GM21723 (cell line): ENCODE measurements around the gene HMGCR.
A peak's percentile ranks its signal among the peaks of the same experiment; 100 is the strongest.

Source experiments
- ATAC-seq: cut with Tn5 transposase; IDR thresholded peaks from one replicate; pipeline ENCODE4 v1.9.1; 2021; ENCODE audit warnings: mild to moderate bottlenecking, moderate library complexity; ENCODE audit not compliant: unreplicated experiment

Gene HMGCR

DNA sequence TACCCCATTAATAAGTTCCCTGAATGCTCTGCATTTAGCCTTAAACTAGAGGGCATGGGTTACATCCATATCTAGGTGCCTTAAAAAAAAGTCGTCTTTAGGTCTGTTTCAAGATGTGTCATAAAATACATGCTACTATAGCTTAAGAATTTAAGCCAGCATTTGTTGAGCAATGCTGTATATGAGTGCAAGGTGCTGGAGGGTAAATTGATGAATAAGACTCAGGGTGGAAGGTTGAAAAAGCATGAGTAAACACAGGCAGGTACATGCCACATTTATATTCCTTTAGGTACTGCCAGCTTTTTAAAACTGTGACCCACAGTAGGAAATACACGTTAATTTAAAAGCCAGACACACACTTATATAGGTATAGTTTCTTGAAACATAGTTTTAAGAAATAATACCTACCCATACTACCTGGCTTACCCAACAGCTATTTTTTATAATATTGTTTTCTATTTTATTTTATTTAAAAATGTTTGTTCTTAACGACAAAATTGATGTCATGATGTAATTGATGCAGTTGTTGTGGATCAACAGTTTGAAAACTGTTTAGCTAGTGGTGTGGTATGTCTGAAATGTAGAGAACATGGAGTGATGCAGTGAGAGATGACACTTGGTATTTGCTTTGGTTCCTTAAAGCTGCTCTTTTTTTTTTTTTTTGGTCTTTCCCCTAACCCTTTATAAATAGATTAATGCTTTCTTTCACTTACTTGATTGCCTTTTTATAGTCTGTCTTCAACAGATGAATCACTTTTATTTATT is 3.9 kb downstream of the HMGCR start:
- ATAC-seq, result no peak

DNA sequence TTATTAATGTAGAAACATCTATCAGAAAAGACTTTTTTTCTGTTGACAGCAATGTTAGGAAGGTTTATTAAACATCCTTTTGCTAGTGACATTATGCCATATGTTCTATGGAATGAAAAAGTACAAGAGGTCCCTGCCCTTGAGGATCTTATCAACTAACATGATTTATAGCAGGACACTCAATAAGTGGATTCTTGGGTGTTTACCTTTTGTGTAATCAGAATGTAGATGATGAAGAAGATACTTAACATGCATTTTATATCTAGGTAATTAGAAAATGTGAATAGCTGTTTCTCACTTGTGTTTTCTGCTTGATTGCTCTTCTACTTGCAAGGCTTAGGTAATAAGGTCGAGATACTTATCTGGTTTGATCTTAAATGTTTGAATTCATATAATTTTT is 4.9 kb downstream of the HMGCR start:
- ATAC-seq, result no peak

DNA sequence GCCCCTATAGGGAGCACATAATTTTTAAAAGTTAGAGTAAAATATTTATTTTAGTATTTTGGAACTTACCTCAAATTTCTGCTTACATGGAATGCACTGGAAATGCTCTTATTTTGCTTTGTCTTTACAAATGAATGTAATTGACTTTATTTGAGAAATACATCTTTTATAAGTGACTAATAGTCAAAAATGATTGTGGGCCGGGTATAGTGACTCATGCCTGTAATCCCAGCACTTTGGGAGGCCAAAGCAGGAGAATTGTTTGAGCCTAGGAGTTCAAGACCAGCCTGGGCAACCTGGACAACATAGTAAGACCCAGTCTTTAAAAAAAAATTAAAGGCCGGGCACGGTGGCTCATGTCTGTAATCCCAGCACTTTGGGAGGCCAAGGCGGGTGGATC is 5.8 kb downstream of the HMGCR start:
- no peak for ATAC-seq

DNA sequence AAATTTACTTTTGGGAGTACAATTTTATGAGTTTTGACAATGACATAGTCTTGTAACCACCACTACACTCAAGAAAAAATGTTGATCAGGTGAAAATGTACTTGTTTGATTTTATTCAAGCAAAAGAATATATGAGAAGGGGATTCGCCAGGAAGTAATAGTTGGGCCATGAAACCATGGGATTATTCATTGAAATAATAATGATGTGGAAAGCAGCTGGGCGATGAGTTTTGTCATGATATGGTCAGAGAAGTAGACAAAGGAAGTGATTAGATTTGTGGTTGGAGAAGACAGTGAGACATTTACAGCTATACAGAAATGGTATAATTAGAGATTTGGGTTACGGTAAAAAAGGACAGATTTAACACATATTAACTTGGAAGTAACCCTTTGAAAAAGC is 11.2 kb downstream of the HMGCR start:
- no peak for ATAC-seq

DNA sequence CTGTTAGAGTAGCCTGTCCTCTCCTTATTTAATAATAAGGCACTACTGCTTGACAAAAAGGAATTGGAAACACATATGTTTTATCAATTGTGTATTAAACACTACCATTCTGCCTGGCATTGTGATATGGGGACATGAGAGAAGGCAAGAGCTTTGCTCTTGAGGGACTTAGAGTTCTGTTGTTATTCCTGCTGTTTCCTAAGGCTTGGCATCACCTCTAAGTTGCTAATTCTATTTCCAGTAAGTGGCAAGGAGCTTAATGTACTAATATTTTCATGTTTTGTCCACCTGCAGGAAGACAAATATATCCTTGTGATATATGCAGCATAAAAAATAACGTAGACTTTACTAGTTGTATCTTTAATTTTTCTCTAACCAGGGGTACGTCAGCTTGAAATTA is 12.6 kb downstream of the HMGCR start:
- no peak for ATAC-seq

DNA sequence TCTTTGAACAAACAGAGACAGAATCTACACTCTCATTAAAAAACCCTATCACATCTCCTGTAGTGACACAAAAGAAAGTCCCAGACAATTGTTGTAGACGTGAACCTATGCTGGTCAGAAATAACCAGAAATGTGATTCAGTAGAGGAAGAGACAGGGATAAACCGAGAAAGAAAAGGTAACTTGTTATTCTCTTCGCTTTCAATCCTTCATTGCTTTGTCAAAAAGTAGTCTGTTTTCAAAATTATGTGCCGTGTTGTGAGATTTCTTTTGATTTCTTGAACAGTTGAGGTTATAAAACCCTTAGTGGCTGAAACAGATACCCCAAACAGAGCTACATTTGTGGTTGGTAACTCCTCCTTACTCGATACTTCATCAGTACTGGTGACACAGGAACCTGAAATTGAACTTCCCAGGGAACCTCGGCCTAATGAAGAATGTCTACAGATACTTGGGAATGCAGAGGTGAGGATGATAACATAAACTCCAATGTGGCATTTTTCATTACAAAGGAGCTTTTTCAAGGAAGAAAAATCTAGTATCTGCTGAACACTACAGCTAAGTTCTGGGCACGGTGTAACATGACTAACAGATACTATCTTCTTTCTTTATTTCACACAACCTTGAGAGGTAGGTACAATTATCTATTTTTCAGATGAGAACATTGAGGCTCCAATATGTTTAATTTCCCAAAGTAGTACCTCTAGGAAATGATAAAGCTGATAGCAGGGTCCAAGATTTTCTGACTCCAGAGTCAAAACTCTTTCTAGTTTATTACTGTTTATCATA is 14.3 kb downstream of the HMGCR start:
- no peak for ATAC-seq

DNA sequence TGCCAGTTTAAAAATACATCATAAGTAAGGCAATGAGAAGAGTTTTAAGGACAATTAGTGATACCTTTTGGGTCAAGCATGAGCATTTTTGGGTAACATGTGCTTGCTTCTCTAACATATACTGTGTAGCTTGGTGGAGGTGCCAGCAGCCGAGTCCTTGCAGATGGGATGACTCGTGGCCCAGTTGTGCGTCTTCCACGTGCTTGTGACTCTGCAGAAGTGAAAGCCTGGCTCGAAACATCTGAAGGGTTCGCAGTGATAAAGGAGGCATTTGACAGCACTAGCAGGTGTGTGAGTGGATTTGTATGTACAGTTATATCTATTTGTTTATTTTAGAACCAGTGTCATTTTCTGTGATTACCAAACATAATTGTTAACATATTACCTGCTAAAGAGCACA is 18.2 kb downstream of the HMGCR start:
- no peak for ATAC-seq

DNA sequence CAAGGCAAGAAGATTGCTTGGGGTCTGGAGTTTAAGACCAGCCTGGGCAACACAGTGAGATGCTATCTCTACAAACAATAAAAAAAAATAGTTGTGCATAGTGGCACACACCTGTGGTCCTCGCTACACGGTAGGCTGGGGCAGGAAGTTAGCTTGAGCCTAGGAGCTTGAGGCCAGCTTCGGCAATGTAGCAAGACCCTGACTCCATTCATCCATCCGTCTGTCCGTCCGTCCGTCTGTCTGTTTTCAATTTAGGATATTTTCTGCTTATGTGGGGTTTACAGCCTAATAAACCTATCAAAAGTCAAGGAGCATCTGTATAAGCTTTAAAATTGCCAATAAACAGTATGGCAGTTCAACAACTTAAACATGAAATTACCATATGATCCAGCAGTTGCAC is 19.7 kb downstream of the HMGCR start:
- no peak for ATAC-seq

DNA sequence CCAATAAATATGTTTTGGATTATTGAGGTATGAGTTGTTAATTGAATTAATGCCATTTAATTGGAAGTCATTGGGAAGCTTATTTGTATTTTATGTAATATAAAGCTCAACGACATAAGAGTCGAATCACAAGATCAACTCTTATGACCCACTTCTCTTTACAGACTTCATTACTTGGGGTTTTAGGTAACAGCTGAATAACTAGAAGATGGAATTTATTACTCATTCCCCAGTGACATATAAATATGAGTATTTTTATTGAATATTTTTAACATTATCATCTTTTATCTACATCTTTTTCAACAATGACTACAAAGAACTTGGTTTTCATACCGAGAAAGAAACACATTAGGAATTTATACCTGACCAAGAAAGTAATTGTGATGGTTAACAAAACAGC is 21.1 kb downstream of the HMGCR start:
- ATAC-seq, result no peak

DNA sequence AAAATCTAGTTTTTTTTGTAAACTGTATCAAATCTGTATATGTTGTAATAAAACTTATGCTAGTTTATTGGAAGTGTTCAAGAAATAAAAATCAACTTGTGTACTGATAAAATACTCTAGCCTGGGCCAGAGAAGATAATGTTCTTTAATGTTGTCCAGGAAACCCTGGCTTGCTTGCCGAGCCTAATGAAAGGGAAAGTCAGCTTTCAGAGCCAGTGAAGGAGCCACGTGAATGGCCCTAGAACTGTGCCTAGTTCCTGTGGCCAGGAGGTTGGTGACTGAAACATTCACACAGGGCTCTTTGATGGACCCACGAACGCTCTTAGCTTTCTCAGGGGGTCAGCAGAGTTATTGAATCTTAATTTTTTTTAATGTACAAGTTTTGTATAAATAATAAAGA is 24.3 kb downstream of the HMGCR start:
- ATAC-seq, result no peak

DNA sequence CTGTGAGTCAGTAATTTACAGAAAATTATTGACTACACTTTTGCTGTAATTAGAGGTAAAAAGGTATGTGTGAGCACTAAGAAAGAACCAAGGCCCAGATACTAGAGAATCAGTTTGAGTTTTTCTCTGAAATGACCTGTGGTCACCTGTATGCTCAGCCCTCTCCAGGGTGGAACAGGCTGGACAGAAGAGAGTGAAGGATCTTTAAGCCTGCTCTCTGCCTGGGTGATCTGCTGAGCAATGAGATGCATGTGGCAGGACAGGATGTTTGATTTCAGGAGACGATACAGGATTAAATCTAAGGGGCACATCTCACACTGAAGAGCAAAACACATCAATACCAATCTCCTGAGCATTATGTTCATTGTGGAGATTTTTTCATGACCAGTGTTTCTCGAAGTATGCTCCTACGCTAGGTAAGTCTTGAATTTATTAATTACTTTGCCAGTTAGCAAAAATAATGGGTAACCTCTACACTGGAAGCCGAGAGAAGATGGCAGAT is 25.5 kb downstream of the HMGCR start:
- ATAC-seq, result no peak

DNA sequence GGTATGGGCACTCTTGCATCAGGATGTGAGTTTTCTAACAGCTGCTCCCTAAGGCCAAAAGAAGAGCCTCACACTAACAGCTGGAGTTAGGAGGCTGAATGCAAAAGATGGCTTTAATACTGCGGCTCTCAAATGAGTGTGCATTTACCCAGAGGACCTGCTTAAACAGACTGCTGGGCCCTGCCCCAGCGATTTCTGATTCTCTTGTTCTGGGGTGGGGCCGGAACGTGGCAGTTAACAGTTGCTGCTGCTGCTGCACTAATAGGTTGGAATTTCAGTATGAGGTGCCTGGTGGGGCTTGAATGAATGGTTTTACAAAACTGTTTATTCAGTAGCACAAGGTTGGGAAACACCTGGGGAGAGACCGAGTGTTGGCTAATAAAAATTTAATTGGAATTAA is 26.1 kb downstream of the HMGCR start:
- no peak for ATAC-seq

DNA sequence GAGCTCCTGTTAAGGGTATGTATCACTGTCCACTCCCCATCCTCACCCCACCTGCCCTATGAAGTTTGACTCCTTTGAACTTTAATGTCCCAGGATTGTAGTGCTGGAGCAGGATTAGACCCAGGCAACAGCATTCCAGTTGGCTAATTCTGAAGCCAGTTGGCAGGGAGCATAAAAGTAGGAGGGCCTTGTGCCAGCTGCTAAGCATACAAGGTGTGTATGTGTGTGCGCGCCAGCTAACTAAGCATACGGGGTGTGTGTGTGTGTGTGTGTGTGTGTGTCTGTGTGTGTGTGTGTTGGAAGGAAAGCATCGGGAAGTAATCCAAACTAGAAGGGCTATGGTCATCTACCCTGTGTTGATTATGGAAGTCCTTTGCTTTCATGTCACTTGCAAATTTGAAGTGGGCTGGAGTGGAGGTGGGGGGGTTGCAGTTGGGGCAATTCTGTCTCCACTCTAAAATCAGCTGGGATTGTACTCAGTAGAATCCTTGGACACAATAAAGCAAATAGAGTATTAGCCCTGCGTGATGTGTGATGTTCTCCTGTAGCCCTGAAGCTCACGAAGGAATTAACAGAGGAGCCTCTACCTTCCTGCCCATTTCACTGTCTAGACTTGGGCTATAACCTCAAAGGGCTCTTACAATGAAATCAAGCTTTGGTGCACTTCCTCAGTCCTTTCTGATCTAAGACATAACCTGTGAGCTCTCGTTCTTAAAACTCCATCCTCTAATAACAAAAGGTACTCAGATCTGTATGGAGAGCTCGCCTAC is 26.9 kb downstream of the HMGCR start:
- no peak for ATAC-seq

DNA sequence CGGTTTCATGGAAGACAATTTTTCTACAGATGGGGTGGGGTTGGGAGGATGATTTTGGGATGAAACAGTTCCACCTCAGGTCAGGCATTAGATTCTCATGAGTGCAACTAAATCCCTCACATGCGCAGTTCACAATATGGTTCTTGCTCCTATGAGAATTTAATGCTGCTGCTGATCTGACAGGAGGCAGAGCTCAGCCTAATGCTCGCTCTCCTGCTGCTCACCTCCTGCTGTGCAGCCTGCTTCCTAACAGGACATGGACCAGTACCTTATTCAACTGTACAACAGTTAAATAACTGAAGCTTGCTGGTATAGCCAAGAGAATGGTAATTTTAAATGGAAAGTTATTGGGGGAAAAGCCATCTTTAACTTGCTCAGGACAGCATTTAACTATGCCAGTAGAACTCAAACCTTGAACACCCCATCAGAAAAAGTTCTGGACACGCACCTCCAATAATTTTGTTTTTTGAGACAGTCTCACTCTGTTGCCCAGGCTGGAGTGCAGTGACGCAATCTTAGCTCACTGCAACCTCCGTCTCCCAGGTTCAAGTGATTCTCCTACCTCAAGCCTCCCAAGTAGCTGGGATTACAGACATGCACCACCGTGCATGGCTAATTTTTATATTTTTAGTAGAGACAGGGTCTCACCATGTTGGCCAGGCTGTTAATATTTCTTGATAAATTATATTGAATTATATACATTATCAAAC is 27.7 kb downstream of the HMGCR start:
- ATAC-seq, result no peak

DNA sequence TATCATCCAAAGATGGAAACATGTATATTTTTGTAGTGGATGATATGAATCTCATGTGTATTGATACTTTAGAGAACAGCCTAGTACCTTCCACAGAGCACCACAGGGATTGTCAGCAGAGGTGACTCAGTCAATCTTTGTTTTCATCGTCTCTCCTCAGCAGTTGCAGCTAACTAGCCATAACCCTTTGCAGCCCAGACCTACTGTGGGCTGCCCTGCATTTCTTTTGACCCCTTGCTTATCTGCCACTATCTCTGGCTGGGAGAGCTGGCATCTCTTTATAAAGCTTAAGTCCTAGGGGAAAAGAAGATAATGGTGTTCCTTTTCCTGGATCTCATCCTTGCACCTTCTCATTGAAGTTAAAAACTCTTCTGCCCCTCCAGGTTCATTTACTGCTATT is 28.7 kb downstream of the HMGCR start:
- no peak for ATAC-seq

DNA sequence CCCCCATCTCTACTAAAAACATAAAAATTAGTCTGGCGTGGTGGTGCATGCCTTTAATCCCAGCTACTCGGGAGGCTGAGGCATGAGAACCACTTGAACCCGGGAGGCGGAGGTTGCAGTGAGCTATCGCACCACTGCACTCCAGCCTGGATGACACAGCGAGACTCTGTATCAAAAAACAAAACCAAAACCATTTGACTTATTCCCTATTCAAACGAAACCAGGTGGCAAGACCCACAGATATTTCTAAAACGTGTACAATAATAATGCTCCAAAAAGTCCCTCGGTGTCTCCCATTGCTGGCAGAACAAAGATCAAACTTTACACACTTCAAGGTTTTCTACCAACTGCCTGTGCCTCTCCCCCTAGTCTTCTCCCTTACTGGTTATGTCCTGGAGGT is 29.8 kb downstream of the HMGCR start:
- ATAC-seq, result peak; percentile 81

DNA sequence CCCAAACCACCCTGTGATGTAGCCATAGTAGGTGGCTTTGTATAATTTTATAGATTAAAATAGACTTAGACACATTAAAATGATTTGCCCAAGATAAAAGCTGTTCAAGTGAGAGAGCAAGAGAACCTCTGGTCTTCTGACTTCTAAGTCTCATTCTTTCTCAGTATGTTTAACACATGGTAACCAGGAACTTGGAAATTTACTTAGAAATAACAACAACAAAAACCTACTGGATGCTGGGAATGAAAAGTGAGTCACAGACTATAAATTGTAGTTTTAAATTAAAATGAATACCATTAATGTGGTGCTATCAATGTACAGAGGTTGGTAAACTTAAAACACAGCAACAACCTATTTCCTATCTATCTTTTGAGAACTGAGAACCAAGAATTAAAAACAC is 30.4 kb downstream of the HMGCR start:
- peak; percentile 4 for ATAC-seq

DNA sequence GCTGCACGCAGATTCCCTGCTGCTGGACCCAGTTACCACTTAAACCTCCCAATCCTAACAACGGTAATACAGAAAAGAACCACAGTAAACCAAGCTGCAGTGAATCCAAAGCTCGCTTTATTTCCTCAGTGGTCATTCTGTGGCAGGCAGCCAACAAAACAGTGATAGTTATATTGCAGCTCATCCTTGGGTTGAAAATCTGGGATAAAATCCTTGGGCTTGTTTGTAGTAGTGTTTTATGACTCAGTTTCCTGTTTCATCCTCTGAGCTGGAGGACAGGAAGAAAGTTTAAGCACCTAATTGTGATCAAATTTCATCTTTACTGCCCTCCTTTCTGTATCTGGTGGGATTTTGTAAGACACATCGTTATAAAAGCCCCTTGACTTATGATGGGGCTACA is 31.4 kb downstream of the HMGCR start:
- no peak for ATAC-seq

DNA sequence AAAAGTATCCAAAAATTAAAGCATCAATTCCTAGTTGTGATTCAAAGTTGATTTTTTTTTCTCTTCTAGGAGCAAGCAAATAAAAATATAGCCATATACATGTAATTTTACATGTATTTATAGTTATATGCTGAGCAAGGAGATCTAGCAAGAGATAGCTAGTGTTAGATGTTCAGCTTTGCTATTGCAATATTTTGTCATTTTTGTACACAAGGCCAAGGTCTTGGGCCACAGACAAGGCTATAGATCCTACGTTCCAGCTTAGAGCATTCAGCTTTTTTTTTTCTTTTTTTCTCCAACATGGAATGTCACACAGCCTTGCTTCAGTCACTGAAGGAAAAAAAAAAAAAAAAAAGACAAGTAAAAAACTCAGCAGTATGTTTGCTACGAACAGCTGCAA is 36.8 kb downstream of the HMGCR start:
- ATAC-seq, result no peak

DNA sequence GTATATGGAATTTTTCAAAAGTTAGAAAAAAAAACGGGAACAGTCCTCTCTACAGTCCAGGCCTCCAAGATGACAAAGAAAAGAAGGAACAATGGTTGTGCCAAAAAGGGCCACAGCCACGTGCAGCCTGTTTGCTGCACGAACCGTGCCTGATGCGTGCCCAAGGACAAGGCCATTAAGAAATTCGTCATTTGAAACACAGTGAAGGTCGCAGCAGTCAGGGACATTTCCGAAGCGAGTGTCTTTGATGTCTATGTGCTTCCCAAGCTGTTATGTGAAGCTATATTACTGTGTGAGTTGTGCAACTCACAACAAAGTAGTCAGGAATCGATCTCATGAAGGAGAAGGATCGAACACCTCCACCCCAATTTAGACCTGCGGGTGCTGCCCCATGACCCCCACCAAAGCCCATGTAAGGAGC is 37.4 kb downstream of the HMGCR start:
- no peak for ATAC-seq

DNA sequence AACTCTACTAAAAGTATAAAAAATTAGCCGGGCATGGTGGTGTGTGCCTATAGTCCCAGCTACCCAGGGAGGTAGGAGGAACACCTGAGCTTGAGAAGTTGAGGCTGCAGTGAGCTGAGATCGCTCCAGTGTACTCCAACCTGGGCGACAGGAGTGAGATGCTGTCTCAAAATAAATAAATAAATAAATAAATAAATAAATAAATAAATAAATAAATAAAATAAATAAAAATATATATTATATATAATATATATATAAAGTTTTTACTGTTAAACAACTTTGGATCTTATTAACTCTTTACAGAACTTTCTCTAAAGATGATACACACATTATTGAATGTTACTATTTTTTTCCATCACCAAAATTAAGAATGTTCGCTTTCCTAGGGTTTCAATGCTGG is 38.4 kb downstream of the HMGCR start:
- ATAC-seq, result no peak
